22Rv1 (cell line): ENCODE data around the gene RHOH.

ENCODE experiments used
- CTCF ChIP-seq: fragments of 450-650 bp; IDR thresholded peaks from 2 replicates; pipeline ENCODE4 v1.5.1; 2017; ENCODE audit warnings: mild to moderate bottlenecking
- ZFX ChIP-seq: fragments of 450-650 bp; IDR thresholded peaks from 2 replicates; pipeline ENCODE4 v1.6.1; 2017; ENCODE audit warnings: antibody characterized with exemption, borderline replicate concordance

- TF ChIP-seq CTCF (no peak), ZFX (no peak)
Measured at GRCh38 chr4:40276546-40276945, 79.7 kb downstream of the RHOH start.
